KBM-7 (cell line): ENCODE data around the gene TTLL3.
"Not testable (repeated sequence)": the region's sequence is repeated elsewhere in the genome, so short reads cannot be mapped to it uniquely, and the experiment has no call there.

ENCODE experiments used
- DNase-seq: peaks from one replicate; pipeline ENCODE4 v3.0.0-alpha.2; 2015
- in situ Hi-C: fragments of 300-500 bp; cut with MboI; formaldehyde crosslinking; loops from 2 replicates; pipeline ENCODE4 v1.14.3; 2020; ENCODE audit warnings: low sequenced_read_pairs, low pct_unique_long_range_greater_than_20kb, mixed read lengths

The TTLL3 gene

DNA sequence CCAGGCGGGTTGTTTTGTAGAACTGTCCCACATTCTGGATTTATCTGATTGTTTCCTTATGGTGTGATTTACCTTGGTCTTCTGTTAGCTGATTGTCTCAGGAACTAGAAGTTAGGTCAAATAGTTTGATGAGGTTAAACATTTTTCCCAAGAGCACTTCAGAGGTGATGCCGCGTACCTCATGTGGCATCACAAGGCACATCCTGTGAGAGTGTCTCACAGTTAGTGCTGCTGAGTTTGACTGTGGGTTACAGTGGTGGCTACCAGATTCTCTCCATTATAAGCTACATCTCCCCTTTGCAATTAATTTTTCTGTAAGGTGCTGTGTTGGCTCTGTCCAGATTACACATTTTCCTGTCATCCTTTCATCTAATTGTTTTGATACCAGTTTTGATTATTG lies 21.2 kb downstream of the TTLL3 start:
- DNase-seq: no peak
- in situ Hi-C loops: no loop called here

DNA sequence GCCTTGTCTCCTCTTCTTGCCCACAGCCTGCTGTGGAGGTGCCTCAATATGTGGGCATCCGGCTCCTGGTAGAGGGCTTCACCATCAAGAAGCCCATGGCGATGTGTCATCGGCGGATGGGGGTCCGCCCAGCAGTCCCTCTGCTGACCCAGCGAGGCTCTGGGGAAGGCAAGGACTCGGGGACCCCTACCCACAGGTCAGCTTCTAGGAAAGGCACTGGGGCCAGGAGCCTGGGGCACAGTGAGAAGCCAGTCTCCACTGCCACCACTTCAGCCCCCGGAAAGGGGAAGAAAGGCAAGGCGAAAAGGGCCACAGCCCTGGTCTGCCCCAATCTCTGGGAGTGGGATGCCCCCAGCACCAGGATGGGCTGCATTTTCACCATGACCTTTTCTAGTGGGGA lies 23.0 kb downstream of the TTLL3 start:
- in situ Hi-C loops: no loop called here
- DNase-seq: no peak

- DNase-seq: no peak
- in situ Hi-C loops: no loop called here
These were observed 24.7 kb downstream of the TTLL3 start for GRCh38 chr3:9834520-9835380.

- DNase-seq: peak; percentile 84
- in situ Hi-C loops: no loop called here
These were observed 27.9 kb downstream of the TTLL3 start for GRCh38 chr3:9837701-9838582.

- in situ Hi-C loops: no loop called here
These were observed 28.8 kb downstream of the TTLL3 start for GRCh38 chr3:9838856-9839255.

DNA sequence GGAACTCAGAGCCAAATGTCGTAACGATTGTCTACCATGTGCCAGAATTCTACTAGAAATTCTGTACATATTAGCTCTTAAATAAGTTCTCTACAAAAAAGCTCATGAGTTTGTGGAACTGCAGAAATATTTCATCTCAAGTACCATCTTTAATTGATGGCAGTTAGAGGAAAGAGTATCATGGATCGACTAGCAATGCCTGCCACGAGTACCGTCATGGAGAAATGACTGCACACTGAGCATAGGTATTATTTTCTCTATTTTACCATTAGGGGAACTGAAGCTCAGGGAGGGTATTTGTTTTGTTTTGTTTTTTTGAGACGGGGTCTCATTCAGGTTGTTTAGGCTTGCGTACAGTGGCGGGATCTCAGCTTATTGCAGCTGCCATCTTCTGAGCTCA lies 31.0 kb downstream of the TTLL3 start:
- in situ Hi-C loops: no loop called here
- no peak for DNase-seq

More at GRCh38 chr3:9838856-9839255, 28.8 kb downstream of the TTLL3 start:
- DNase-seq: no peak

GRCh38 chr3:9843715-9844438 lies 33.8 kb downstream of the TTLL3 start, which contains the start of gene RPUSD3:
TSS of gene RPUSD3 (minus strand) at chr3:9844008. CDS start at chr3:9843990, 18 bp downstream.
- in situ Hi-C loops: no loop called here
- DNase-seq: peak; percentile 95

GRCh38 chr3:9846231-9846630 lies 36.2 kb downstream of the TTLL3 start:
- no peak for DNase-seq
- in situ Hi-C loops: no loop called here

DNA sequence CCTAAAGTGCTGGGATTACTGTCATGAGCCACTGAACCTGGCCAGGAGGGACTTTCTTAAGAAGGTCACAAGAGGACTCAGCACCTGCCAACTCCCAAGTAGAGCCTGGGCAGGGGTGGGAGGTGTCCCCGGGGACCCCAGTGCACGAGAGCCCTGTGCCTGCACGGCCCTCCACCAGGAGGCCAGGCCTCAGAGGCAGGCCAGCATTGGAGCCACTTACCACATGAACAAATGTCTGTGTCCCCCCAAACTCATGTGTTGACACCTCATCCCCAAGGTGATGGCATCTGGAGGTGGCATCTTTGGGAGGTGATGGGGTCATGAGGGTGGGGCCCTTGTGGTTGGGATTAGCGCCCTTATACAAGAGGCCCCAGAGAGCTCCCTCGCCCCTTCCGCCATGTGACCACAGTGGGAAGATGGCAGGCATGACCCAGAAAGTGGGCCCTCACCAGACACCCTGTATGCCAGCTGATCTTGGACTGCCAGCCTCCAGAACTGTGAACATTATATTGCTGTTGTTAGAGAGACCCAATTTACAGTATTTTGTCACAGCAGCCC lies 36.9 kb downstream of the TTLL3 start:
- no peak for DNase-seq
- in situ Hi-C loops: no loop called here

- in situ Hi-C loops, DNase-seq: not testable (repeated sequence)
These were observed 37.8 kb downstream of the TTLL3 start for GRCh38 chr3:9847870-9848269.

- peak; percentile 38 for DNase-seq
- in situ Hi-C loops: not testable (repeated sequence)
These were observed 38.8 kb downstream of the TTLL3 start for GRCh38 chr3:9848860-9849259.

DNA sequence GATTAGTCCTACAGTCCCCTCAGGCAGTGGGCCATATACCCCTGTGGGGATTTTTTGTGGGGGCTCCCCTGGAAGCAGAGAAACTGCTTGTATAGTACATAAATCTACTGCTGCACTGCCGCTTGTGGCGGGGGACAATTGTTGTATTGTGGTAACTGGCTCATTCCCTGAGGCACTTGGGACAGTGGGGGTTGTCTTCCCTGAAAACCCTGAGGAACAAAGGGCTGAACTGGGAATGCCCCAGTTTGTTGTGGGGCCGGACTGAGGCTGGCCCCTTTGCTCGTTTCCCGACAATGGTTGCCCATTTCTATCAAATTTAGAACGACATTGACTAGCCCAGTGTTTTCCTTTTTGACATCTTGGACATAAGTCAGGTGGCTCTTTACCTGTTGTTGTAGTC lies 41.3 kb downstream of the TTLL3 start:
- DNase-seq, in situ Hi-C loops: not testable (repeated sequence)

- in situ Hi-C loops, DNase-seq: not testable (repeated sequence)
These were observed 41.9 kb downstream of the TTLL3 start for GRCh38 chr3:9851926-9852325.

DNA sequence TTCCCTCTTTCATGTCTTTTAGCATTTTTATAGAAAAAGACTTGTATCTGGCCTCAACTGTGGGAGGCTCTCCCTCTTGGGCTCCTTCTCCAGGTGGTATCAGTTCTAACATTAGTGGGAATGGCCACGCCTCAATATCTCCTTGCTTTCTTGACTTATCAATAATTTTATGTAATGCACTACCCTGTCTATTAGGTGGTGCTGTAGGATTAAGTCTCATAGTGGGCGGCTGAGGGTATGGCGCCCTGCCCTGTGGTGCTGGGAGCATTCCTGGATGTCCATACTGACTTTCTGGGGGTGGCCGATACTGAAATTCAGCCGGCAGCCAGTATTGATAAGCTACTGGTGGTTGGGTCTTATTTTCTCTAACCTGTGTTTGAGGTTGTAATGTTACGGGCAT lies 42.5 kb downstream of the TTLL3 start:
- in situ Hi-C loops: no loop called here
- DNase-seq: no peak

DNA sequence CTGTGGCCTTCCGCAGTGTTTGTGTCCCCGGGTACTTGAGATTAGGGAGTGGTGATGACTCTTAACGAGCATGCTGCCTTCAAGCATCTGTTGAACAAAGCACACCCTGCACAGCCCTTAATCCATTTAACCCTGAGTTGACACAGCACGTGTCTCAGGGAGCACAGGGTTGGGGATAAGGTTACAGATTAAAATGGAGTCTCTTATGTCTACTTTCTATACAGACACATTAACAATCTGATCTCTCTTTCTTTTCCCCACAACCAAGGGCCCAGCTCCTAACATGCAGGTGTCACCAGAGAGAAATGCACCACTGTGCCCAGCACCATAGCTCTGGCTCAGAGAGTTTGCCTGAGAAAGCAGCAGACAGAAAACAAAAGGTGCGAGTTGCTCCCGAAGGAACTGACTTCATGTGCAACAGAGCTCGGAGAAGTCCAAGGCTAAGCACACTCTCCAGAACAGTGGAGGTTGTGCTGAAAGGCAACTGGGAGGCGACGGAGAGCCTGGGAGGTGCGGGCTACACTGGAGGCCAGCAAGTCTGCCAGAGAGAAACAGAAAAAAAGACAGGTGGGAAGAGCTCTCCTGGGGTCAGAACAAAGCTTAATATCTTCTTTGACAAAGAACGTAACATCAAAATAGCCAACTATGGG lies 44.4 kb downstream of the TTLL3 start:
- in situ Hi-C loops, DNase-seq: not testable (repeated sequence)

GRCh38 chr3:9855594-9855993 lies 45.5 kb downstream of the TTLL3 start:
- no peak for DNase-seq

GRCh38 chr3:9859530-9860025 lies 49.5 kb downstream of the TTLL3 start:
- in situ Hi-C loops: no loop called here

More at GRCh38 chr3:9855594-9855993, 45.5 kb downstream of the TTLL3 start:
- in situ Hi-C loops: no loop called here

DNA sequence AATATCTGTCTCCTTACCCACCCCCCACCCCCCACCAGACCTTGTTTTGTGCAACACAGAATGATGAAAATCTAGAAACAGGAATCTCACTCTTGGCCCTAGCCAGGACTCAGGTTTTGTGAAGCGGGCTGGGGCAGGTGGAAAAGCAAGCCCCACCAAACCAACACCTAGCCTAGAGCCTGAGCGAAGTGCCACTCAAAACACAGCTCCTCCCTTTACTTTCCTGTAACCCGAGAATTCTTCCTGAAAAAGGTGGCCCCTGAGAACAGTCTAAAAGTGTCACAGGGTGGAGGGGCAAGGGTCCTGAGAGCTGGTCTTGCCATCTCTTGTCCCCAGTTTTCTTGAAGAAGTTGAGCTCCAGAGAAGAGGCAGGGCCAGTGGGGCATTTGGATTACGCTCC lies 51.1 kb downstream of the TTLL3 start:
- in situ Hi-C loops: no loop called here
- DNase-seq: no peak

More at GRCh38 chr3:9859530-9860025, 49.5 kb downstream of the TTLL3 start:
- no peak for DNase-seq
